Heart left ventricle (tissue), 16 donors: ENCODE measurements around the gene LMF1. TPM values are rescaled to one million over a fixed set of nuclear protein-coding genes. Genes with fewer than 3 reads are reported as not detected.
A peak's percentile ranks its signal among the peaks of the same experiment; 100 is the strongest.

Source experiments
- ATAC-seq, 4 donors: fragments of 200-7000 bp; cut with Tn5 transposase; one replicate each; pipeline ENCODE4 v1.9.1; 2020 to 2022; ENCODE audit warnings: moderate library complexity in 4 of 4, mild to moderate bottlenecking in 3 of 4, moderate number of reproducible peaks in 1 of 4
- DNase-seq, 5 donors: peaks; one replicate each; pipeline ENCODE4 v3.0.0-alpha.2; 2020
- H3K27ac ChIP-seq, 12 donors: fragments of 200-600 bp; sonication (generic) in 4 of 12; one replicate each; pipeline versions ENCODE4 v1.5.0 to v1.8.0; 2016 to 2022; ENCODE audit warnings: mild to moderate bottlenecking in 2 of 12
- H3K27me3 ChIP-seq, 9 donors: fragments of 200-600 bp; sonication (generic) in 2 of 9; one replicate each; pipeline versions ENCODE4 v1.5.1 to v1.8.0; 2016 to 2022; ENCODE audit warnings: mild to moderate bottlenecking in 3 of 9
- H3K36me3 ChIP-seq, 9 donors: fragments of 200-600 bp; sonication (generic) in 2 of 9; one replicate each; pipeline versions ENCODE4 v1.5.0 to v1.8.0; 2018 to 2022; ENCODE audit warnings: mild to moderate bottlenecking in 2 of 9
- H3K4me1 ChIP-seq, 12 donors: fragments of 200-600 bp; sonication (generic) in 4 of 12; one replicate each; pipeline versions ENCODE4 v1.5.0 to v1.8.0; 2016 to 2022; ENCODE audit warnings: mild to moderate bottlenecking in 3 of 12
- H3K4me3 ChIP-seq, 12 donors: fragments of 200-600 bp; sonication (generic) in 4 of 12; one replicate each; pipeline versions ENCODE4 v1.5.0 to v1.8.0; 2017 to 2022; ENCODE audit warnings: mild to moderate bottlenecking in 9 of 12, moderate library complexity in 4 of 12
- H3K9me3 ChIP-seq, 12 donors: fragments of 200-600 bp; sonication (generic) in 4 of 12; one replicate each; pipeline versions ENCODE4 v1.5.0 to v1.8.0; 2016 to 2022; ENCODE audit warnings: mild to moderate bottlenecking in 1 of 12
- CTCF ChIP-seq, 12 donors: fragments of 200-600 bp; sonication (generic) in 4 of 12; IDR thresholded peaks; one replicate each; pipeline versions ENCODE4 v1.5.0 to v1.8.0; 2018 to 2022; ENCODE audit warnings: antibody characterized with exemption in 12 of 12, mild to moderate bottlenecking in 5 of 12
- POLR2A ChIP-seq, 2 donors: fragments of 450-650 bp; IDR thresholded peaks; one replicate each; pipeline ENCODE4 v1.6.1; 2017; ENCODE audit warnings: antibody characterized with exemption in 2 of 2, mild to moderate bottlenecking in 2 of 2, moderate library complexity in 2 of 2
- WGBS, 4 donors: extraction: QIAGEN DNeasy Blood & Tissue Kit in 2 of 4; methylation state at CpG; one replicate each; pipeline versions ENCODE4 v1.1.5 to v1.1.7; 2013 to 2018; 5-methylcytosine and 5-hydroxymethylcytosine counted together
- intact Hi-C, 10 donors: fragments of 100-400 bp; cut with DNase I; formaldehyde crosslinking; loops; one replicate each; pipeline versions ENCODE4 v1.11.1 to v1.14.2; 2022
- polyA plus RNA-seq, 2 donors: library from polyadenylated mRNA; stranded (reverse); fragments of 200-250 nt; gene quantifications; one replicate each; pipeline ENCODE4 v1.2.3, GENCODE V29; 2013
- total RNA-seq, 9 donors: library from RNA; depleted of rRNA in 2 of 9; stranded (reverse); fragments of >200 nt in 2 of 9; fragmentation: NEBNext Ultra II Directional in 3 of 9; extraction: Animal tissue kit (Norgen Biotek cat#: 25700) in 3 of 9; gene quantifications; one replicate each; pipeline versions ENCODE4 v1.1.0 to v1.2.4, GENCODE V29; 2016 to 2023
- donor health status: ischemic (EF 13 %, LVEDD 7.1; RV severe dilation, severe dysfunction).
- donor health status: healthy with polysubstance abuse.
- donor health status: DM: no; HTN: yes; CAD: no.
- donor health status: DM: no; HTN: no; CAD: no.
- donor health status: ischemic (EF 25% LVEDD 6.9; RV normal size, moderate dysfunction).
- donor health status: ischemic (EF 25% LVEDD 5.7; RV mildly dilated, moderate dysfunction).
- donor health status: healthy.
- donor health status: DM: yes; HTN: yes; CAD: no.
- donor health status: ischemic (EF 35%, LVEDD 5.7; RV mildly dilated, moderate dysfunction).
- donor health status: nonischemic (EF 11% LVEDD 7.7; RV severe dilation, severe dysfunction).
- donor health status: DM: yes; HTN: yes; CAD: no.
- donor health status: PGD.
- donor health status: ischemic (EF 29% LVEDD 5.4; RV normal size, mild dysfunction).
- donor health status: nonischemic (EF 23%, LVEDD 6.1; RV moderate dilation, normal function).

Gene LMF1
- total and polyA plus RNA-seq, 11 donors, result 4.3 to 19.2 (median 7.1) TPM

GRCh38 chr16:878072-878784 is 92.6 kb downstream of the LMF1 start:
- Histone ChIP-seq H3K9me3 (peaks cover 0 to 2% (median under 1%) of the 10 kb centered on the region in 12 donors), H3K4me3 (no peak overlapping the region), H3K36me3 (peaks cover 0 to 8% (median 0%) of the 10 kb centered on the region in 9 donors), H3K4me1 (no peaks in the 10 kb centered on the region), H3K27ac (no peak overlapping the region), H3K27me3 (no peaks in the 10 kb centered on the region)
- ATAC-seq (no peak), DNase-seq (peak in 2 of 5 donors; percentile 22 to 29)
- WGBS, 4 donors, result 85 to 94% (median 87%) methylated on average over 24 to 44 of the region's 44 CpGs
- TF ChIP-seq CTCF (IDR thresholded peaks at IDR 0.05), result no peak
- no peak for TF ChIP-seq POLR2A (IDR thresholded peaks at IDR 0.05)
- intact Hi-C loops, result no loop called here

GRCh38 chr16:877242-878071 is 93.3 kb downstream of the LMF1 start:
- no peak for ATAC-seq
- 89 to 92% (median 91%) methylated on average over 31 of the region's 31 CpGs for WGBS, 4 donors
- H3K27me3 ChIP-seq, result no peaks in the 10 kb centered on the region
- H3K4me1 ChIP-seq, result no peaks in the 10 kb centered on the region
- peak in 1 of 5 donors; percentile 15 for DNase-seq
- H3K27ac ChIP-seq, result no peak overlapping the region
- peaks cover 0 to 8% (median 0%) of the 10 kb centered on the region in 9 donors for H3K36me3 ChIP-seq
- H3K4me3 ChIP-seq, result no peak overlapping the region
- H3K9me3 ChIP-seq, result no peaks in the 10 kb centered on the region
- intact Hi-C loops, result no loop called here
- no peak for TF ChIP-seq POLR2A (IDR thresholded peaks at IDR 0.05)
- TF ChIP-seq CTCF (IDR thresholded peaks at IDR 0.05), result no peak

GRCh38 chr16:876523-877241 is 94.1 kb downstream of the LMF1 start:
- intact Hi-C loops, result no loop called here
- DNase-seq, result peak in 1 of 5 donors; percentile 26
- H3K27ac ChIP-seq, result no peak overlapping the region

More at GRCh38 chr16:876523-877241, 94.1 kb downstream of the LMF1 start:
- Histone ChIP-seq H3K4me1 (no peaks in the 10 kb centered on the region), H3K9me3 (no peaks in the 10 kb centered on the region), H3K36me3 (peaks cover 0 to 8% (median 0%) of the 10 kb centered on the region in 9 donors), H3K27me3 (no peaks in the 10 kb centered on the region), H3K4me3 (no peak overlapping the region)
- no peak for ATAC-seq
- 92 to 93% (median 92%) methylated on average over 25 of the region's 25 CpGs for WGBS, 4 donors
- TF ChIP-seq POLR2A (IDR thresholded peaks at IDR 0.05) (no peak), CTCF (IDR thresholded peaks at IDR 0.05) (no peak)
